Non-pigmented ciliary epithelial cell (primary cell): ENCODE results near the gene PTPRN2.

ENCODE experiments used
- DNase-seq: peaks from one replicate; pipeline ENCODE4 v3.0.0-alpha.2; 2010; ENCODE audit warnings: low read depth

Gene PTPRN2

DNA sequence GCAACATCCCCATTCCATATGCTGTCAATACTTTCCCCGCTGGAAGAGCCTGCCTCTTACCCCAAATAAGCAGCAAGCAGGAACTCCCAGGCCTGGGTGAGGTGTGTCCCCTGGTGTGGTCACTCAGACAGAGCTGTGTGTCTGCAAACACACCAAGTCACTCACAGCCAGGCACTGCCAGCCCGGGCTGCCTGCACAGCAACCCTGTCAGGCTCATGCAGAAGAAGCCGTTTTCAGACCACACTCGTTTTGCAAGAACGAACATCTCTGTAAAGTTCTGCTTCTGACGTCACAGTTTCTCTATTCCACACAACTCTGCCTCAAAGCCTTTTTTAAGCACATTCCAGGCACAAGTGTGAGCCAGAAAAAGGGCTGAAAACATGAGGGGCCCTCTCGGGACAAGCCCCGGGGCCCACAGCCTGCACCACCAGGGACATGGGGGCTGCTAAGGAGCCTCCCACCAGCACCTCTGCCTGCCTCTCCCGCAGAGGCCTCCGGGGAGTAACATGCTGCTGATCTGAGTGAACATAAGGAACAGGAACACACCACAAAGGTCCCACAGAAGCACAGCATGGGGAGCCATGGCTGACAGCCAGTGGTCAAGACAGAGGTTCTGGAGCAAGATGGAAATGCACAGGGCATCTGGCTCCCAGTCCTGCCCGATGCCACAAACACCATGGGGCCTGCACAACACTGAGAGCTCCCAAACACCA lies 11.4 kb downstream of the PTPRN2 start:
- no peak for DNase-seq

DNA sequence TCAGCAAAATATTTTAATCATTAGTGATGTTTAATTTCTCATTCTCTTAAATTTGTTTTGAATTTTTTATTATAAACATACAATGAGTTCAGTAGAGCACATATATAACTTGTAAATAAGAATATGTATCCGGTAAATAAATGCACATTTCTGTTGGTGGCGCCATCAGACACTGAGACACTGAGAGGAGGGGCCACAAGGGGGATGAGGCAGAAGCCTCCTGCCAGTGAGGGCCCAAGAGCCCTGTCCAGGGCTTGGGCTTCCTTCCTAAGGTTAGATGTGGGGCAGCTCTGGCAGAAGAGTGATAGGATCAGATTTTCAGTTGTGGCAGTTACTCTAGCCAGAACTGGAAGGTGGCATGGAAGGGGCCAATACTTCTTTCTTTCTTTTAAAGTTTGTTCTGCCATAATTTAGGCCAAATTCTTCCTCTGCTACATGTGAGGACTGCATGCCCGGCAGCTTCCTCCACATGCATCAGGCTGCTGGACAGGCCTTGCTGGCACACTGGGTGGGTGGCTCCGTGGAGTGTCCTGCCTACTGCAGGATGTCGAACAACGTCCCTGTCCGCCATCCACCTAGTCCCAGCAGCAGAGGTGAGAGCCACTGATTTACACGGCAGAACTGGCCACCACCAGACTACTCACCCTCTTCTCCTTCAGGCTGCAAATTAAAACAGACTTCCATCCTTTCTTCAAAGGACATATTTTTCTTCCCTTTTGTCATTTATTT lies 13.2 kb downstream of the PTPRN2 start:
- no peak for DNase-seq

DNA sequence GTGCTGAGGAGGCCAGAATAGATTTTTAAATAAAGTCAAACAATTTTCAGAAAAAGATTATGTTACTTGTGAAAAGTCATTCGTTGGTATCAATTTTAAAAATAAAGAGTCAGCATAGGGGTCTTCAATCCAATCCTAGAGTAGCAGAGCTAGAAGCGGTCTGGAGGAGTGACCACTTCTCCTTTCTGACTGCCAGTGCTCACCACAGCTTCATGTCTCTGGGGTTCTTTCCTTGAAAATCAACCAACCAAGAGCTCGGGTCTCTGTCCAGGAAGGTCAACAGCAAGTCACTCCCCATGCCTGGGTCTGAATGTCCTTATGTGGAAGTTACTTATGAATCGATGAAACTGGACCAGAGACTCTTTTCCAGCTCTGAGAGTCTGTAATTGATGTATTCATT lies 14.3 kb downstream of the PTPRN2 start:
- DNase-seq: no peak

DNA sequence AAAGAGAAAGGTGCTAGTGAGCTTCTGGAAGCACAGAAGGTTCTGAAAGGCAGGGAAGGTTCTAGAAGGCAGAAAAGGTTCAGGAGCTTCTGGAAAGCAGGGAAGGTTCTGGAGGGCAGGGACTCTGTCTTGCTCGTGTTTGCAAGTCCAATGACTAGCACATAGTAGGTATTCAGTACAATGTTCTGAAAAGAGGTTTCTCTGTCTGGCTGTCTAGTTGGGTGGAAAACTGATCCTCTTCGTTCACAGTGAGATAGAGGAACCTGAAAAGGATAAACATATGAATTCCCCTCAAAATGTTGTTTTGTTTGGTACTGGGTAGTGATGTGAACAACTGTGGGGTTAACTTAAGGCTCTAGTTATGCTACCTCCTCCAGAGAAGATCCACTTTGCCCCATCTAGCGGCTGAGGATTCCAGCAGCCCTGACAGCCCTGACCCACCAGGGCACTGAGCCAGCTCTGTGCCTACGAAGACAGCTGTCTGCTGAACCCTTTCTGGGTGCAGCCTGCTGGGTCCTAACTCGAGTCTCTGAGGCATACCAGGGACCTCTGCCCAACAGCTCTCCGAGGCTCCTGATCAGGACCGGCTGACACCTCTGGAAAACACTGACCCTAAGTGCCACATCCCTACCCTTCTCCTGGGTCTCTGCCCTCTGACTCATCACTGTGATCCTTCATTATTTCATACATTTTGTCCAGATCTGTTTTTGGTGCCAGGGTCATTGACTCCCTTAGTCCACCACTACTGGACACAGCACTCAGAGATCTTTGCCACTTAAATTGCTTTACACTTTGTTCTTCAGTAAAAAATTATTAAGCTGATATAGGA lies 15.4 kb downstream of the PTPRN2 start:
- no peak for DNase-seq

DNA sequence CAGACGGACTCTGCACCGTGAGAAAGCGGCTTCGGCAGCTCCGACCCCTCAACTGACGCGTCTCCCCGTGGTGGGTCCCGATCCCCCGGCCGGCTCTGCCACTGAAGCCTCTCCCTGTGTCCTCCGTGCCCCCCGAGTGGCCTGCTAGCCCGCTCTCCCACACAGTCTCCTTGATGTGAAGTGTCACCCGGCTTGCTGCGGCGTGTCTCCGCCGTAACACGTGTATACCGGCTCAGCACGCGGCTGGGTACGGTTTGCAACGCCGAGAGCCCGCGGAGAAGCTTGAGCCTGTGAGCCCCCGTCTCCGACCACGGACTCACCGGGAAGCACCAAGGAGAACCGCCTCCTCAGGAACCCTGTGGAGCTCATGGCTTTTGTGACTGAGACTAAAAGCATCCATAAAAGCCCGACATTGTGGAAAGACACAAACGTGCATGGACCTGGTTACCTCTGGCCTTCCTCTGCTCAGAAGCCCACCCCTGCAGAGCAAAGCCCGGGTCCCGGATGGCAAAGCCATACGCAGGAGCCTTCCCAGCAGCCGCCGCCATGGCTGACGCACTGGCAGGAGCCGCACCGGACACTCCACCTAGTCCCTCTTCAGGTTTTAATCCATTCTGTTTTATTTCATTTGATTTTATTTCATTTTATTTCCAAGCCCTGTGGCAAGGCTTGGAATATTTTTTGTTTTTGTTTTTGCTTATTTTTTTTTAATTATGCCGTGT lies 17.0 kb downstream of the PTPRN2 start:
- DNase-seq: no peak

DNA sequence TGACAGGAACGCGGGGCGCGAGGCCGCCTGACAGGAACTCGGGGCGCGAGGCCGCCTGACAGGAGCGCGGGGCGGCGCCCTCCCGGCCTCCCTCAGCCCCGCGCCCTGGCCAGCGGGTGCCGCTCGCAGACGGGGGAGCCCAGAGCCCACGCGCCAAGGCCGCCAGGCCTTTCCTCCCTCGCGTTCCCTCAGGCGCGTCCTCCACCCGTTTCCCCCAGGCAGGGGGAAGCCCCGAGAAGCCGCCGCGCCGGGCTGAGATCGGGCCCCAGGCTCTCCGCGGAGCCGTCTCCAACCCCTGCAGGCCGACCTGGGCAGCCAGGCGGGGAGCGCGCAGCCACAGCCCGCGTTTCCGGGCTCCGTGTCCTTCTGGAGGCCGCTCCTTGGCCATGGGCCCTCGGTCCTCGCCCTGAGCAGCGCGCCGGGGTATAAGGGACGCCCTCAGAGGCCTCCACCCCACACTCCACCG lies 17.7 kb downstream of the PTPRN2 start:
- DNase-seq: no peak

DNA sequence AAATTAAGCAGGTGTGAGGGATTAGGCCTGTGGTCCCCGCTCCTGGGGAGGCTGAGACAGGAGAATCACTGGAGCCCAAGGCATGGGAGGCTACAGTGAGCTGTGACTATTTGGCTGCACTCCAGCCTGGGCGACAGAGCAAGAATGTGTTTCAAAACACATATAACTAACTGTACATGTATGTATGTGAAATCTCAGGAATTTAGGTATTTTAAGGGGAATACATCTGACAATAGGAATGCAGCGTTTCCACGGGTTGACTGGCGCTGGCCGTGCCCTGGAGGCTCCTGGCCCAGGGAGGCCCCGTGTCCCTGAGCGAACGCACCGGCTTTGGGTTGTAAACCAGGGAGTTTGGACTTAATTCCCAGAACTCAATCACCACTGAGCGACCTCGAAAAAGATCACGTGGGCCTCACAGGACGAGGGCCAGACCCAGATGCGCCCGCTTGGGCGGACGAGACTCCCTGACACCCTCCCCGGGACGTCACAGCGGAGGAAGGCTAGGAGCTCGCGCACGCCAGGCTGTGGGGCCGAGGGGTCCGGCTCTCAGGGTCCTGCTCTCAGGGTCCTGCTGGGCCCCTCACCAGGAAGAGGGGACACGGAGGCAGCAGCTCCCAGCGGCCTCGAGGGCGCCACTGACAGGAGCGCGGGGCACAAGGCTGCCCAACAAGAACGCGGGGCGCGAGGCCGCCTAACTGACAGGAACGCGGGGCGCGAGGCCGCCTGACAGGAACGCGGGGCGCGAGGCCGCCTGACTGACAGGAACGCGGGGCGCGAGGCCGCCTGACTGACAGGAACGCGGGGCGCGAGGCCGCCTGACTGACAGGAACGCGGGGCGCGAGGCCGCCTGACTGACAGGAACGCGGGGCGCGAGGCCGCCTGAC lies 18.4 kb downstream of the PTPRN2 start:
- no peak for DNase-seq

DNA sequence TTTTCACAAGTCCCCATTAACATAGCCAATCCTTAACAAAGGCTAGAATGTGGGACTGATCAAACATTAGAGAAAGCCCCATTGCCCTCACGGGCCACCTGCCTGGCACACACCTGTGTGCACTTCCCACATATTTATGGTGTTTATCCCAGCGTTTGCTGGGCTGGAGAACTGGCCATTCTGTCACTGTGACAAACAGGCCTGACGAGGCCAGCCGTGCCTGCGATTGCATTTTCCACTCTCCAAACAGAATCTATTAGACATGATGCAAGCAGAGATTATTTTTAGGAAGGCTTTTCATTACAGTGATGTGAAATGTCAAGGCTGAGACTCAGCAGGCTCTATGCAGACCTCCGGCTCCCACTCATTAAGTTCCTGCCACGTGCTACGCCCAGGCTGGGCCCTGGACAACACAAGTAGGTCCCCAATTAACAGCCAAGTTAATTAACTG lies 20.4 kb downstream of the PTPRN2 start:
- DNase-seq: no peak

DNA sequence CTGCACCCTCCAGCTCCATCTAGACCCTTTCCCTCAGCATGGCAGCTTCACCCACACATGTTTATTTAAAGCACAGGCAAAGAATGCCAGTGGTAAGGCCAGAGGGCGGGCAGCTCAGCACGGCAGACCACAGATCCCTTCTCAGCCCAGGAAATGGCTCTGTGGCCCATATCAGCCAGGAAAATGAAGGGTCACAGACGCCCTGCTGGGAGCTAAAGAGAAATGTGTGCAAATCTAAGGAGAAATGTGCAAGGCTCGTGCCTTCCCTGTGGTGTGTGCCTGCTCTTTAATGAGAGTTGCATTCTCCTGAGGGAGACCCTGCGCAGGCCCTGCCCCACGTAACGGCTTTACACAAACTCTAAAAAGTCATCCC lies 23.0 kb downstream of the PTPRN2 start:
- DNase-seq: no peak

DNA sequence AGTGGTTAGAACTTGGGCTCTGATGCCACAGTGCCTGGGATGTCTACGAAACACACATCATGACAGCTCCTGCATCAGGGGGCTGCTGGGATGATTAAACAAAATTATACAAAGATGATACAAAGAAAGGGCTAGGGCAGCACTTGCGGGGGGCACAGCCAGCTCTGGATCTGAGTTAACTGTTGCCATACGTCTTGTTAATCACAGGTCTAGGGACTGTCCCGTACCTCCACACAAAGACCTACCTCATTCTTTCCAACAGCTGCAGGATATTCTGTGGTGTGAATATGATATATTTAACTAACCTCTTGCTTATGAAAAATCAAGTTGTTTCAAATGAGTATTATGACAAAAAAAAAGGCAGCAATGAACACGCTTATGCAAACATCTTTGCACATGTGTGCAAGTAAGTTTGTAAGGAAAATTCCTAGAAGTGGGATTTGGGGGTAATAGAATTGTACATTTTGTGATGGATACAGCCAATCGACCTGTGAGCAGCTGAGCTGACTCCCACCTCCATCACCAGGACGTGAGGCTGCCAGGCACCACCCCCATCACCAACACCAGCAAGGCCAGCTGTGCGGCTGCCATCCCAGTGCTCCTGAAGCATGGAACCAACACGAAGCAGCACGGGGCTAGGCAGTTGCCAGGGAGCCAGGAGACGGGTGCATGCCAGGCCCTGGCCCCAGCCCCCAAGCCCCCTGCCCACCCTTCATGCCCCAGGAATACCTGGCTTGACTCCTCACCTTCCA lies 23.5 kb downstream of the PTPRN2 start:
- DNase-seq: no peak

DNA sequence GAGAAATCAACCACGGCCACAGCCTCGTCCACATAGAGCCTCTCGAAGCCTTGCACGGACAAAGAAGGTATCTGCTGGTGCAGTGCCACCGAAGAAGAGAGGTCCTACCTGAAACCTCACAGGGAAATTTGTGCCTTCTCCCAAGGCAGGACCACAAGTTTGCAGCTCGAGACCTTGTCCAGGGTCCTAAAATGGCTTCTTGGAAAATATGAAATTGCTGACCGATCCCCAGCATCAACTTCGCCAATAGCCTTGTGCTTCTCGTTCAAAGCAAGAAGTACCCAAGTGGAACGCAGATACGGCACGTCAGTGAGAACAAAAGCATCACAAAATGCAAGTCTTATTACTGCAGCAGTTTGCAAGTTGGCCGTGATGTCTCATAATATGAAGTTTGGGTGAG lies 24.6 kb downstream of the PTPRN2 start:
- no peak for DNase-seq

DNA sequence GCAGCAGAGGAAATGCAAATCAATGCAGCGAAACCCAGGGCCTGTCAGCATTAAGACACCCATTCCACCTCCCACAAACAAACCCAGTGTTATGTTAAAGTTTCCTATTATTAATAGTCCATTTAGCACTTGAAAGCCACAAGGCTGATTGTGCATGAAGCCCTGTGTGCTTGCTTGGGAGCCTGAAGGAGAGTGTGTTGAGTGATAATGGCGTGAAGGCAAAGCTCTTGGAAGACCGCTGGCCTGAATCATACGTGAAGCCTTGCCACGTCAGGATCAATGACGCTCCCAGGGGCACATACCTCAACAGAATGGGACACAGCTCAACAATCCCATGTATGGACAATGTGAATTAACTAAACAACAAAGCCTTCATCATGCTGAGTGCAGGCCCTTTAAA lies 25.1 kb downstream of the PTPRN2 start:
- no peak for DNase-seq

DNA sequence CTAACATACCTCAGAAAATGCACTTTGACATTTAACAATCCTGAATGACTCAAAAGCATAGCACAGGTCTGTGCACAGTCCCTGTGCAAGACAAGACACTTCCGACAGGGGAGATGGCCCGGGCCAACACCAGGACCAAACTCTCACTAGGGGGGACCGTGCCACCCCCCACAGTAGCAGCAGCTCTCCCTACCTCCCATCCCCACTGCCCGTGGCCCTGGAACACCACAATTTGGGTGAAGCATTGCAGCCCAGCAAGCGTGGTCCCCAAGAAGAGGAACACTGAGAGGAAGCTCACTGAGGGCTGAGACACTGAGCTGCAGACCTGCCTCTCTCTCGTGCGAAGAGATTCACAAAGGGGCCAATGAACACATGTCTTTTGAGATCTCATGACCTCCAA lies 26.0 kb downstream of the PTPRN2 start:
- no peak for DNase-seq

DNA sequence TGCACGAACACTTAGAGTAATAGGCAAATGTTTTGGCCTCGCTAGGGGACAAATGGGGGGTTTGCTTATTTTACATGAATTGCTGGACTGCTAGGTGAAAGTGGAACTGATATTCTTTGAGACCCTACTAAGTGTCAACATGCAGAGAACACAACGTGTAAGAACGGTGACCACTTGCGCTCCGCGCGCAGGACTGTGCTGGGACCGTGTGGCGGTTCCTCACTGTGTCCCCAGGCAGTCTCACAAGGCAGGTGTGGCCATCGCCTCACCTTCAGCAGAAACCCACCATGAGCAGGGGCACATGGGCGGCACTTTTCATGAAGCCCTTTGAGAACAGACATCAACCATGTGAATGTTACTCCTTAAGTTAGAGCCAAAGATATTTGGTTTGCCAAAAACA lies 27.2 kb downstream of the PTPRN2 start:
- DNase-seq: no peak

DNA sequence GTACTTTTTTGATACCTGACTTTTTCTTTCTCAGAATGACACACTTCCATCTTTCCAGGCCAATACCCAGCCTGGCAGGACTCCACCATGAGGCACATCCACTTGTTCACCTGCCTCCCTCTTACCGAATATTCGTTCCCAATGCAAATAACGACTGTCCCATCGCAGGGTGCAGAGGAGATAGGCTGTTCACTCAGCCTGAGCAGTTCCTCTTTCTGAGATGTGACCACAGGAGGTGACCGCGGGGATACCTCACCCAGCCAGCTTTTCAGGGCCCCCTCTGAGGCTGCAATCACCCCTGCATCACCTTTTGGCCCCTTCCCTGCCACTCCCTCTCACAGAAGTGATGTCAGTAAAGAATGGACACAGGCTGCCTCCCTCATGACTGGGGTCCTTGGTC lies 28.3 kb downstream of the PTPRN2 start:
- no peak for DNase-seq

DNA sequence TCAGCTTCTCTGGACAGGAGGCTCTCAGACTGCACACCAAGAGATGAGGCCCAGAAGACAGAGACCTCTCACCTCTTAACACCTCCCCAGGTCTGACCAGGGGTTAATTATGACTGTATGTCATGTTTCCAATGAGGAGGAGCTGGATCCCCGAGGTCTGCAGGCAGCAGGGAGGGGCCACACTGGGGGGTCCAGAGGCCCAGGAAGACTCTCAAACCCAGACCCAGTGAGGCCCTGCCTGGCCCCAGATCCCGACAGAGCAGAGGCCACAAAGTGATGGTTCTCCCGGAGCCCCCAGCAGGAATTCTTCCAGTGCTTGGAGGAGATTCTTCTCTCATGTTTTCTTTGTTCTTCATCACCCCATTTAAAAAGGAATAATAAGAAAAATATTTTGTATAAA lies 28.8 kb downstream of the PTPRN2 start:
- no peak for DNase-seq

DNA sequence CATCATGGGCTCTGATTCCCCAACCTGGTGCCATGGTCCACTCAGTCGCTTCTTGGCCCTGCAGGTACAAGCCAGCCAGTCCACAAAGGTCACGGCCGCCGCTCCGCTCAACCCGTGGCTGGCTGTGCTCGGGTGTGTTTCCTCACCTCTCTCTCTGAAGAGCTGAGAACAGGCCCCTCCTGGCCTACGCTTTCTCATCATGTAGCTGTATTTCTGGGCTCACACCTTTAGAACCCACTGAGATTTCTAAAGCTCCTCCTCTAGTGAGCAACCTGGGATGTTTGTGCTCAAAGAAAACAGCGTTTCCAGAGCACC lies 30.2 kb downstream of the PTPRN2 start:
- DNase-seq: no peak

DNA sequence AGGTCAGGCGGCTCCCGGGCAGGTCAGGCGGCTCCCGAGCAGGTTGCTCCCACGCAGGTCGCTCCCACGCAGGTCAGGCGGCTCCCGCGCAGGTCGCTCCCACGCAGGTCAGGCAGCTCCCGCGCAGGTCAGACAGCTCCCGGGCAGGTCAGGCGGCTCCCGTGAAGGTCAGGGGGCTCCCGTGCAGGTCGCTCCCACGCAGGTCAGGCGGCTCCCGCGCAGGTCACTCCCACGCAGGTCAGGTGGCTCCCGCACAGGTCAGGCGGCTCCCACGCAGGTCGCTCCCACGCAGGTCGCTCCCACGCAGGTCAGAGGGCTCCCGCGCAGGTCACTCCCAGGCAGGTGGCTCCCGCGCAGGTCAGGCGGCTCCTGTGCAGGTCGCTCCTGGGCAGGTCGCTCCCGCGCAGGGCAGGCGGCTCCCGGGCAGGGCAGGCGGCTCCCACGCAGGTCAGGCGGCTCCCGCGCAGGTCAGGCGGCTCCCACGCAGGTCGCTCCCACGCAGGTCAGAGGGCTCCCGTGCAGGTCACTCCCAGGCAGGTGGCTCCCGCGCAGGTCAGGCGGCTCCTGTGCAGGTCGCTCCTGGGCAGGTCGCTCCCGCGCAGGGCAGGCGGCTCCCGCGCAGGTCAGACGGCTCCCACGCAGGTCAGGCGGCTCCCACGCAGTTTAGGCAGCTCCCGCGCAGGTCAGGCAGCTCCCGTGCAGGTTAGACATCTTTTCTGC lies 30.7 kb downstream of the PTPRN2 start:
- DNase-seq: no peak

DNA sequence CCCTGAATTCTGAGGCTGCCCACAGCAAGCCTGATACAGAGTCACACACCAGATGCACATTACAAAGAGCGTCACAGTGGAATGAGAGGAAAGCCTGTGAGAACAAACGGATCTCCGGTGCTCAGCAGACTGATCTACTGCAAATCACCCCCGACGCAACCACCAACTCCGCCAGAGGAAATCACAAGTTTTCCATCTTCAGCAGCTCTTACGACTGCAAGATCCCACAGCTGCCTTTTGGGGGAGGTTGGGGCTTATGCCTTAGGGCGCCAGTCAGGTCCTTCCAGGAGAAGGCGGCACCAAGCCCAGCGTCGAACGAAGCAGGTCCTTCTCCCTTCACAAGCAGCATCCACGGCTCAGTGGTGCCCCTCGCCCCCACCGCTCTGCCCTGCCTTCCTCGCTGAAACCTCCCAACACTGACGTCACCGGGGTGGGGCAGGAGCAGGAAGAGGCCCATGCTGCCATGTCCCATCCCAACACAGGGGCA lies 32.5 kb downstream of the PTPRN2 start:
- DNase-seq: no peak
